ENCODE measurements around the gene FRAT2.

- no peak for TF ChIP-seq POLR2AphosphoS5 (IDR thresholded peaks at IDR 0.05; ENCODE audit: low read depth, low read length)
- TF ChIP-seq TAF1 (IDR thresholded peaks at IDR 0.05; ENCODE audit: low read depth, low read length): no peak
- no peak for TF ChIP-seq POLR2A (IDR thresholded peaks at IDR 0.05; ENCODE audit: low read depth, low read length)
- no peak for TF ChIP-seq SPI1 (IDR thresholded peaks at IDR 0.05; ENCODE audit: low read depth, low read length)
- no peak for TF ChIP-seq POU2F2 (IDR thresholded peaks at IDR 0.05; ENCODE audit: low read depth, low read length)
- no peak for TF ChIP-seq PAX5 (IDR thresholded peaks at IDR 0.05; ENCODE audit: insufficient read depth, low read length, severe bottlenecking)
Measured at GRCh38 chr10:97321804-97322190, 12.7 kb downstream of the FRAT2 start.
